B cell (primary cell): ENCODE results near the gene HMG20B.

Experiments
- CTCF ChIP-seq: fragments of 200-600 bp; IDR thresholded peaks from one replicate; pipeline ENCODE4 v1.8.0; 2022; ENCODE audit warnings: antibody characterized with exemption, mild to moderate bottlenecking
- EZH2 ChIP-seq: IDR thresholded peaks from 2 replicates; pipeline ENCODE4 v1.6.1; 2012; ENCODE audit warnings: borderline replicate concordance, low read depth, mild to moderate bottlenecking, moderate library complexity, low read length; ENCODE audit not compliant: insufficient read depth, poor library complexity, severe bottlenecking

DNA sequence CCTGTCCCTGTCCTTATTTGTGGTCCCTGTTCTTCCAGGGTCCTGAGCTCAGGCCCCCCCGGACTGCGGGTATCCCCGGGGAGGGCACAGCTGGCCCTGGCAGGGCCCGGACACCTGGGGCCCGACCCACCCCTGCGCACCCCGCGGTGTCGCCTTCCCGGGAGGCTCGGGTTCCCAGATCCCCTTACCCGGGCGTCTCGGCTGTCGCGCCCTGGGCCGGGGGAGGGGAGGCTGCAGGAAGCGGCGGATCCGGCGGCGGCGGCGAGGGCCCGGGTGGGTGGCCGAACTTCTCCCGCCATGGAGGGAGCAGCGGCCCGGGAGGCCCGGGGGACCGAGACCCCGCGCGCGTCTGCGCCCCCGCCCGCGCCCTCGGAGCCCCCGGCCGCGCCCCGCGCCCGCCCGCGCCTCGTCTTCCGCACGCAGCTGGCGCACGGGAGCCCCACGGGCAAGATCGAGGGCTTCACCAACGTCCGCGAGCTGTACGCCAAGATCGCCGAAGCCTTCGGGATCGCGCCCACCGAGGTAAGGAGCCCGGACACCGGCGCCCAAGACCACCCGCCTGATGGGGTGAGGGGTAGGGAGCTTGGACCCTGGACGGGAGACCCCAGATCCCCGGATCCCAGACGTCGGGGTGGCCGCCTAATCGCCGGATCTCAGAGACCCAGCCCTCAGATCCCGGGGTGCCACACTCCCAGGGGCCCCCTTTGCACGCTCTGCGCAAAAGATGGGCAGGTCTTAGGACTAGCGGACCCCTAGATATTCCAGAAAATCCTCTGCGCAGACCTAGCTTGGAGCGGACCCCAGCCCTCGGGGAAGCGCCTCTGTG, 12.8 kb downstream of the HMG20B start, which contains the start of gene GIPC3:
- TF ChIP-seq CTCF (no peak), EZH2 (no peak)
